Fibroblast of skin of left quadriceps (primary cell): Measurements from ENCODE around the gene PRR5L.
"Not testable (repeated sequence)": the region's sequence is repeated elsewhere in the genome, so short reads cannot be mapped to it uniquely, and the experiment has no call there.

ENCODE experiments used
- DNase-seq, 2 experiments: peaks; one replicate each; pipeline ENCODE4 v3.0.0-alpha.2; 2013; ENCODE audit warnings: low read depth in 2 of 2

Gene PRR5L

DNA sequence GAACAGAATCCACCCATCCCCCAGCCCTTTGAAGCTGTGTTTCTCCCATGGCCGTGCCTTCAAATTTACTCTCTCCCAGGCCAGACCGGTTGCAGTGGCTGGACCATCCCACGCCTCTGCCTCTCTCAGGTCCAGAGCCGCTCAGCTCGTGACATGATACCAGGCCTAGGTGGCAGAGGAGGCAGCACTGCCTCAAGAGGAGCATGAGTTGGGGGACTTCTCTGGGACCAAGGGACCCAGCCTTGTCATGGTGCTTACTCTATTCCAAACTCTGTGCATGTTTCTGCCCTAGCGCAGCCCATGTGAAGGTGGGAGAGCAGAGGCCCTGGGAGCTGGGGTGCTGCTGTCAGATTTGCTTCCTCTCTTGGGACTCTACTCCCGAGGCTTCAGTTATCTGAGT is 163.0 kb downstream of the PRR5L start:
- DNase-seq, result no peak

DNA sequence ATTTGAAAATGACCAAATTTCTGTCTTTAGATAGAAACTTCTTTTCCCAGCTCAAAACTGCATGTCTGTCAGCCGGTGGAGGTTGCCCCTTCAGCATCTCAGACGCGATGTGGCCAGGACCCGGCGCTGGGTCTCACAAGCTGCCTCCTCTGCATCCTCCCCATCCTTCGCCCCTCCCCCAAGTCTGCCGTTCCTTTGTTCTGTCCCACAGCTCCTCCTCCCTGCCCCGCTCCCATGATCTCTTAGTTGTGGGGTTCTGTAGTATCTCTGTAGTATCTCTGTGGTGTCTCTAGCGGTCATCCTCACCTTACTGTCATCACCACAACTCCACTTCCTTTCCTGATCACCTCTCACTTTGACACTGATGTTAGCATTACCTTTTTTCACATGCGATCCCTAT is 164.1 kb downstream of the PRR5L start:
- DNase-seq, result no peak

DNA sequence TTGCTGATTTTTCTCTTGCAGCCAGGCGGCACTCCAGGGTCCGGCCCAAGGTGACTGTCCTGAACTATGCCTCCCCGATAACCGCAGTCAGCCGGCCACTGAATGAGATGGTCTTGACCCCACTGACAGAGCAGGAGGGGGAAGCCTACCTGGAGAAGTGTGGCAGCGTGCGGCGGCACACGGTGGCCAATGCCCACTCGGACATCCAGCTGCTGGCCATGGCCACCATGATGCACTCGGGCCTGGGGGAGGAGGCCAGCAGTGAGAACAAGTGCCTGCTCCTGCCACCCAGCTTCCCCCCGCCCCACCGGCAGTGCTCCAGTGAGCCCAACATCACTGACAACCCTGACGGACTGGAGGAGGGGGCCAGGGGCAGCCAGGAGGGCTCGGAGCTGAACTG is 166.2 kb downstream of the PRR5L start:
- no peak for DNase-seq

DNA sequence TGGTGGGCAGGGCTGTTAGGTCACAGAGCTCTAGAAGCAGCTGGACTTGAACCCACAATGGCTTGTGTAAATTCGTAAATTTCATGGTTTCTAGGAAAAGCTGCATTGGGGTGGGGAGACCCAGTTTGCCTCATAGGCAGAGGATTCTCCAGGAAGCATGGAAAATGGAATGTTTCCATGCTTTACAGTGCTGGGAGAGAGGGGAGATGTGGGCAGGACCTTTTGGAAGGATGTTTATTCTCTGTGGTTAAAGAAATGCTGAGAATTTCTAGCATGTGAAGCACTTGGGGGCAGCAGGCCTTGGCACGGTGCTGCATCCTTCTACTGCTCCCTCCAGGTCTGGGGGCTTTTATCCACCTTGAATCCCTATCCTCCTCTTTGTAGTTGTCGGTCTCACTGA is 167.7 kb downstream of the PRR5L start:
- DNase-seq, result peak; percentile 29 to 32

DNA sequence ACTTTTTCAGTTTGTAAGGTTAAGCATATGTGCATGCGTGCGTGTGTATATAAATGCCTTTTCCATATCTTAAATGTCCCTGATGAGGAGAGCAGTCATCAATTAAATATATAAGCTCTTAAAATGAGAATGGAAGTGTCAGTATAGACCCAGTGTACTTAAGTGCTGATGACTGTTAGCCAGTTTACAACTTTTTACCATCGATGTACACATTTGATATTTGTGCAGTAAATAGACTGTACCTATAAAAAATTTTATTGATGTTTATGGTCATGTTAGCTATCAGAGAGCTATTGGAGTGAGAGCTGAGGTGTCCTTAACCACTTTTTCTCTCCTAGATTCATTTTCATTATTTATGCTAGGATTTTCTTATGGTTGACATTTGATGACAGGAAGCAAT is 168.6 kb downstream of the PRR5L start:
- DNase-seq, result no peak

DNA sequence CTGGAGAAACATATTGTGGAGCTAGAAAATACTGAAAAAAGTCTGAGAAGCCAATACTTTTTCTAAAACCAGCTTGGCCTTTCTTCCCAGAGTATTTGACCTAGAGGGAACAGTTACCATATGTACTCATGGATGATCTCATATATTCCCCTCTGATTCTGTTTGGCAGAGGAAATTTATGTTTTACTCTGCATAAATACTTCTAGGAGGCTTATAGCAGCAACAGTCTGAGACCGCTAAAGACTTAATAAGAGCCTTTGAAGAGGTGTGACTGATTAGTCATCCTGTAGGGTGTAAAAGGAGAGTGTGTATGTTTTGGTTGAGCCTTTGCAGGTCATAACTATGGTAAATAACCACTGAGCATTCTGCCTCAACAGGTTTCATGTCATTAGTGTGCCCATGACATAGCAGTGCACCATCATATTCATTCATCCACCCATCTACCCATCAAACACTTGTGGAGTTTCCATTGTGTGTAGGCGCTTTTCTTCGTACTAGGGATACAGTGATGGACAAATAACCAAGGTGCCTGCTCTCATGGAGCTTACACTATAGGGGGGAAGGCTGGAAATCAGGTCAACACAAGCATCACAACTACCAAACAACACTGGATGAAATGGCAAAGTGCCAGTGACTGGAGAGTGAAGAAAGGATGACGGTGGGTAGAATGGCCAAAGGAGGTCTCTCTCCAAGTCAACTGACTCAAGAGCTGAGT is 169.5 kb downstream of the PRR5L start:
- peak; percentile 43 to 47 for DNase-seq

DNA sequence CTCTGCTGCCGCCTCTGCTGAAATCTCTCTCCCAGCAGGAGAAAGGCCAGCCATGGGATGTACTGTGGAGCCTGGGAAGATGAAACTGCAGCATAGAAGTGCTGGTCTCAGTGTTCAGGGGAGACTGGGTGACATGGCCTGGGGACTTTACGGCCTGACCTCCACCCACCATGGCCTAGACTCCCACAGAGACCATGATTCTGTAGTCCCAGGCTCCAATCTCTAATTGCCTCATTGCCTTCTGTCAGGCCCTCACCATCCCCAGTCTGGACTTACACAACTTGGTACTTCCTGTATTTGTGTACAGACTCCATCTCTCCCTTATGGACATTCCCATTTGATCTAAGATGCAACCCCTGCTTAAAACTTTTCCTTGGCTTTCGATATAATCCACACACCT is 170.9 kb downstream of the PRR5L start:
- DNase-seq, result no peak

DNA sequence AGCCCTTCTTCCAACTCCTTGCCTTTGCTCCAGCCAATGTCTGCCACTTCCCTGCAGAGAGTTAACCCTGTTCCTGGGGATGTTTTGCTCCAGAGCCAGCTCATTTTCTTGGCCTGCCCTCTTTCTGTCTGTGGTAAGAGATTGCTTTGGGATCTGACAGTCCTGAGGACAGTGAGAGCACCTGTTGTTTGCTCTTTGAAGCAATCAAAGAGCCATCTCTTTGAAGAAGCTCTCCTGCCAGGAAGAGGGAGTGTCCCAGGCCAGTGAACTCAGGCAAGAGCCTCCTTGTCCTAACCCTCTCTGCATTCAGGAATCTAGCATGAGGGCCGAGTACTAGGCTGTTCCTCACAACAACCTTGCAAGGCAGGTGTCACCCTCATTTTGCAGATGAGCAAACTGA is 171.8 kb downstream of the PRR5L start:
- DNase-seq, result no peak

DNA sequence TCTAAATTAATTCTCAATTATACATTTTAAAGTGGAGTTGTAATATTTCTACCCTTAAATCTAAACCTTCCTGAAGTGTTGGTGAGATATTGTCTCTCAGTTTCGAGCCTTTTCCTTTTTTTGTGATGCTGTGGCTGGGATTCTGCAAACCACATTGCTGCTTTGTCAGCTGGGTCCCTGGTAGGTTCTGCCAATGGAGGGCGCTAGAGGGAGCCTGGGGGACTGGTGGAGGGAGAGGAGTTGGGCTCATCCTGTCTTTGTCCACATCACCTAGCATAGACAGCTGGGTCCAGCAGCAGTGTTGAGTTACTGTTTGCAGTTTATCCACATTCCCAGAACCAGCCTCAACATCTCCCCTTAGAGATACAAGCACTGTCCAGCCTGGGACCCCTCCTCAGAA is 173.0 kb downstream of the PRR5L start:
- no peak for DNase-seq

DNA sequence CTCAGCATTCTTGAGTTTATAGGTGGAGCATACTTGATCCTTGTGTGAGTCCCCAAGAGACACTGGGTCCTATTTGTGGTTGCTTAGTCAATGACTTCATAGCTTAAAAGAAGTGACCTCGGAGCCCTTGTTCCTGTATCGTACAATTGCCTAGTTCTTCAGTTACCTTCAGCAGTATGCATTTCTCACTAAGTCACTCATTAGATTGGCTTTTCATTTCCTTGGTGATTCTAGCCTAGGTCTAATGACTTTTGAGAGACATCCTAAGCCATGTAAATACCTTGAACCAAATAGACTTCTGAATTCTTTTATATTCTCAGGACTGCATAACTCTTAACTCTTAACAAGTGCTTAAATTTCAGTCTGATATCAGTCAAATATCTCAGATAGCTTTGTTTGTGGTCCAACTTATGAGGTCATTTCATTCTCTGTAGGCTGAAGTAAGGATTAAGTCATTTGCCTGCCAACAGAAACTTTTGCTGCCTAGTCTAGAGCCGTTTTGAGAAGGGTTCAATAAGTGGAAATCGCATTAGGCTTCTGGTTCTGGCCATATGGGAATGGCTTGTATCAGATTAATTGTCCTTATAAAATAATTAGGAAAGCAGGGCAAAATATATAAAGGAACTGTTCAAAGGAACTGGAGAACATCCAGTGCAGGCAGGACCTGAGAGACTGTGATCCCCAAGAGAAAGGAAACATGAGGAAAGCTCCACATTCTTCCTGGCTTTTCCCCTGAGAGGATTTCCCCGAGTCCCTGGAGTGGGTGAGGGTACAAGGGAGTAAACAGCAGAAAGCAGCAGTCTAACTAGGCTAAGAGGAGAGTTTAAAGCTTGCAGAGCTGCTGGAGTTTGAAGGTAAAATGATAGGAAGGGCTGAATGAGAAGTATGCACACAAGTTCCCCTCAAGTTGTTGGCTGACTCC is 174.1 kb downstream of the PRR5L start:
- DNase-seq, result peak in 1 of 2 experiments; percentile 42

DNA sequence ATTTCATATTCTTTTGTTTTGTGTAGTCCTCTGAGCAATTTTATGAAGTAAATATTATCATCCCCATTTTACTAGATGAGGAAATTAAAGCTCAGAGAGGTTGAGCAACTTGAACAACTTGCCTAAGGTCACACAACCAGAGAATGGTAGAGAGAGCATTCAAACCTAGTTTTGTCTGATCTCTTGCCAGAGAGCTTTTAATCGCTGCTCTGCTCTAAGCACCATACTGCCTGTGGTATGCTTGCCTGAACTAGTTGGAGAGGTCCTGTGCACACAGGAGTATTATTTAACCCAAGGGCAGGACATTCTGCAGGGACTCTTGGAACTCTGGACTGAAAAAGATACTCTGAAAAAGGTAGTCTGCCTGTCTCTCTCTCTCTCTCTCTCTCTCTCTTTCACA is 175.5 kb downstream of the PRR5L start:
- DNase-seq, result no peak

DNA sequence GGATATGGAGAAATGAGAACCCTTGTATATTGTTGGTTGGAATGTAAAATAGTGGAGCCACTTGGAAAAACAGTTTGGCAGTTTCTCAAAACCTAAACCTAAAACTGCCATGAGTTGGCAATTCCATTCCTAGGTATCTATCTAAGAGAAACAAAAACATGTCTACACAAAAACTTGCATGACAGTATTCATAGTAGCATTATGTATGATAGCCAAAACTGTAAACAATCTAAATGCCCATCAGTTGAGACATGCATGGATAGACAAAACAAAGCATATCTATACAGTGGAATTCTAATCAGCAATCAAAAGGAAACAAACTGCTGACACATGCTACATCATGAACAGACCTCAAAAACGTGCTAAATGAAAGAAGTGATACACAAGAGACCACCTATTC is 179.1 kb downstream of the PRR5L start:
- no peak for DNase-seq

DNA sequence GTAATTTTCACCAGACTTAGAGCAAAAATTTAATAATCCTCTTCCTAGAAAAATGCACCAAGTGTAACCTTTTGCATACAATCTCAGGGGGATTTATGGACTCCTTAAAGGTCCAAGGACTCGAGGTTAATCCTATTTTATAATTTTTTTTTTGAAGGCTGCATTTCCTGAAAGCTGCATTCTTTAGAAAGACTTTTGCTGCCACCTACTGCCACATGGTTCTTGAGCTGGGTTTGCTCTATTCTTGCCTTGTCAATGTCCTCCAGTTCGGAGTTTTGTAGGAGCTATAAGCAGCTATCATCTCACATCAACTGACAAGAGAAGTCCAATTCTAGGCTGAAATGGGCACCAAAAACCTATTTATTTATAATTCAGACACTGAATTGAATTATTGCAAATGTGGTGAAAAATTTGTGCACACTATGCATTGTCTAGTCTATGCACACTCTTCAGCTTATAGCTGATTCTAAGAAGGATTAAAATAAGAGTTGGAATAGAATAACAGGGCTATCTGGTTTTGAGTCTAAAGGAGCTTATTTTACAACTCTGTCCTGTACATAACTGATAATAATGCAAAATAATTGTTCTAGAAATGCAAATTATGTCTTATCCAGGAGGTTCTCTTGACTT is 182.7 kb downstream of the PRR5L start:
- peak; percentile 23 to 32 for DNase-seq

DNA sequence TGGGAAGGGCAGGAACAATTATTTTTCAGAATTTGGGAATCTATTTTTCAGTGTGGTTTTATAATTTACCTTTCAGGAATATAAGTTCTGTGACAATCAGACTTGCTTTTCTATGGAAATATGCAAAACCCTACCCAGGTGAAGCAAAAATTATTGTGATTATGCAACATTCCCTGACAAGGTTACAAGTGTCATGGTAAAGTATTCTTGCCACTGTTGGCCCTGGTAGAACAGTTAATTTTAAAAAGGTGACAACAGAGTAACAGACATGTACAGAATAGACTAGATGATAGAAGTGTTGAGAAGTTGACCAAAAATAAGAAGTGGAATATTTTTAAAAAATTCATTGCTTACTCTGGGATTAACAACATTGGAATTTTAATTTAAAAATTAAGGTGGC is 184.7 kb downstream of the PRR5L start:
- DNase-seq, result no peak

DNA sequence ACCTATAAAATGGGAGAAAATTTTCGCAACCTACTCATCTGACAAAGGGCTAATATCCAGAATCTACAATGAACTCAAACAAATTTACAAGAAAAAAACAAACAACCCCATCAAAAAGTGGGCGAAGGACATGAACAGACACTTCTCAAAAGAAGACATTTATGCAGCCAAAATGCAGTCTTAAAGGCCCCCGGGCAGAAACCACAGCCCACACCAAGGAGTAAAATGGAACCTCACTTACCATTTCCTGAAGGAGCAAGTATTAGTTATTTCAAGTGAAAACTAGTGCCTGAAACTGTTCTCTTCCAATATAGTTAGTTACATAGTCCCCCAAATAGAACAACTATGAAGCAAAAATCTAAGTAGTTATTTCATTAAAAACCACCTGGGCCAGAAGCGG is 187.0 kb downstream of the PRR5L start:
- DNase-seq, result not testable (repeated sequence)

DNA sequence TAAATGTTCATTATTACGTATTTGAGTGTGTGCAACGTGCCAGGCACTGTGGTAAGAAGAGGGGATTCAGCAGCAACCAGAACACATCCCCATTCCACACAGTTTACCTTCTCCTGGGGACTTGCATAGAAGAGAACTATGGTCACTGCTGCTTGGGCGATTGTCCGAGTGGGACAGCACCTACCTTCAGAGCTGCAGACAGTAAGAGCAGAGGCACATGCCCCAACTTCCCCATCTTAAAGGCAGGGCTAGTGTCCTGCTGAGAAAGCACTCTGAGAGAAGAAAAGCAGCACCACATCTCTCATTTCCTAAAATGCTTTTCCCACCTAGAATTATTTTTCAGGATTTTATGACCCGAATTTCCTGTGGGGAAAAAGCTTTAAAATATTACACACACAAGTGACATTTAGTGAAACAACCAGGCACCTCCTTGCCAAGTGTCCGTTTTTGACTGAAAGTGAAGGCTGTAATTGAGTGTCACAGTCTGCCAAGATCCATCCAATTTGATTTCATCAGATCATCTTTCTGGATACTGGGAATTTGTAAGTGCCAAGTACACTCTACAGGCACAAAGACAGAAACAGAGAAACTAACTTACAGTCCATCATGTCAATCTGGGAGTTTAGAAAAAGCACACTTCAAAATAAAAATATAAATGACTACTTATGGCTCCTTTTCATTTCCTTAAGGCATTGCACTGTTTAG is 189.4 kb downstream of the PRR5L start:
- DNase-seq, result no peak

DNA sequence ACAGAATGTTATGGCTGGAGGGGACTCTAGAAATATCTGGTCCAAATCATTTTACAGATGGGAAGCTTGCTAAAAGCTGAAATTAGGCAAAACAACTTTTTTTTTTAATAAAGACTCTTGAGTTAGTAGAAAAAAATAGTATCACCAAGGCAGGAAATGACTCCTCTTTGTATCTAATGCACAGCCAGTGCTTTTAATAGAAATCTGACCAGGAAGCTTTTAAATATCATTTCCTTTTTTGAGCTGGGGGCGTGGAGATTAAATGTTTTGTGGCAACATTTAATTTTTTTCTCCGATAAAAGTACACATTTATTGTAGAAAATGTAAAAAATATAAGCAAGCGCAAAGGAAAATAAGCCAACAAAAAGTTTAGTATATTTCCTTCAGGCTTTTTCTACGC is 191.5 kb downstream of the PRR5L start:
- no peak for DNase-seq

DNA sequence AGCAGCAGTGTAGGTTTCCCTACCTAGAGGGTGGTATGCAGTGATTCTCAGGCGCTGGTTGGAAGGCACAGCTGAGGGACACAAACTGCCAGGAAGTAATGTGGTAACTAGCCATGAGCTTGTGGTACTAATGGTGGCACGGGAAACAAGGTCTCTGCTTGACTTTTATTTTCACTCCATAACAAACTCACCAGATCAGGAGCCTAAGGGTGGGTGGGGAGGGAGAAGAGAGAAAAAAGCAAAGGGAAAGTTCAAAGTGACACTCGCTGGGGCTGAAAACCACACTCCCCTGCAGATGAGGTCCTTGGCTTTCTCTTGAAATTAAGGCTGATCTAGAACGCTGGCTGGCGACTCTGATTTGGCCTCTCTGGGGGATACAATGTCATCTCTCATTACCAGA is 192.0 kb downstream of the PRR5L start:
- no peak for DNase-seq

DNA sequence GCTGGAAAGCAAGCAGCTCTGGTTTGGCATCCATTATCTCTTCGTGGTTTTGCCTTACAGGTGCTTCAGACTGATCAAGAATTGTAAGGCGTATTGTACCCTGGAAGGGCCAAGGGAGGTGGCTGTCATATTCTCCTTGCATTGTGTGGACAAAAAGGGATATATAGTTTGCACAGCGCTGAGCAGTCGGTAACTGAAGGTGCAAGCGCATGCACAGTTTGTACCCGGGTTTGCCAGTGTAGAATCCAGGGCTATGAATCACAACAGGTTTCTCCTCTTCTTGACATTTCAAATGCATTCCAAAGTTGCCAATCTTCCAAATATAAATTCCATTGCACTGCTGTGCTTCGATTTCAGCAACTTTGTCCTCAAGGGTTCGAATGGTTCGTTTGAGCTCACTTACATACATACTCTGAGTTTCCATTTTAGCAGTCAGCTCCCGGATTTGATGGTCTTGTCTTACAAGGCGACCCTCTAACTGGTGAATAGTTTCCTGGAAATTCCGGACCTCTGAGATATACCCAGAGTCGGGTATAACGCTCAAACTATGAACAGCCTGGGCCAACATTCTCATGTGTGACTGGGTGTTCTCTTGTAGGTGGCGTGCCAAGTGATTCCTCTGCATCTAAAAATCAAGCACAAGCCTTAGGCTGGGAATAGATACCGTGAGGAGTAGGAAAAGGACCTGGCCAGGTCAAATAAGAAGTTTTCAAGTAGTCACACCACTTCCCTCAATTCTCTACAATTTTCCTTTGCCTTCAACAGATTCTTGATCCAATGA is 194.1 kb downstream of the PRR5L start:
- no peak for DNase-seq

DNA sequence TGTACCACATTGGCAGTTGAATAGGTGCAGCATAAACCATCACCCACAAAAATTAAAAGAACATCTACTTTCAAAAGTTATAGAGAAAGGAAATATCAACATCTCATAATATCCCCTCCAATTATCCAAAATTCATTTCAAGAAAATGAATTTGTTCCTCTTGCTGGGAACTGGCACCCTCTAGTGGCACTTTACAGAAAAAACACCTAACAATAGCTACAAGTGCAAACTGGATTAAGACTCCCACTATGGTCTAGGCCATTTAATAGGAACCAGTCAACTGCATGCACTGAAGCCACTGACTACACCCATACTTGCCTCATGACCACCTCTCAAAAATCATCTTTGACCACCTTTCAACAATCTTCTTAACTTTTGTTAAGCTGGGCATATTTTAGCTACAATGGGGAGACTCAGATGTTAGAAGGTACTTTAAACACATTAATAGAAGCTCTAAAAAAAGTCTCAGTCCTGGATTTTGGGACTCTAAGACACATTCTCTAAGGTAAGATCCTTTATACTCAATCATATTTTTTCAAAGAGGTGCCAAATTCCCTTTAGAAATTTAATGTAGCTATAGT is 196.7 kb downstream of the PRR5L start:
- no peak for DNase-seq

DNA sequence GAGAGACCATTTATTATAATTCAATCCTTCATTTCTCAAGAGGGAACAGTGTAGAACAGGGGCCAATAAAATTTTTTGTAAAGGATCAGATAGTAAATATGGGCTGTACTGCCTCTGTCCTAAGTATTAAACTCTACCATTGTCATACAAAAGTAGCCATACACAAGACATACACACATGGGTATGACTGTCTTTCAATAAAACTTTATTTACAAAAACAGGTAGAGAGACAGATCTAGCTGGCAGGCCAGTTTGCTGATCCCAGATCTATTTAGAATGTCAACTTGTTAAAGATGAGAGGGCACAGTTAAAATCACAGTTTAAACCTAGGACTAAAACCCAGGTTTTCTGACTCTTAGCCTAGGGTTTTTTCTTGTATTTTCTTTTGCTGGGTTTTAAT is 197.2 kb downstream of the PRR5L start:
- no peak for DNase-seq
